GM10847 (cell line): Measurements from ENCODE around the gene PGPEP1.

Experiments
- POLR2A ChIP-seq: IDR thresholded peaks from 2 replicates; pipeline ENCODE4 v1.6.1; 2011; ENCODE audit not compliant: insufficient read length; ENCODE audit errors: extremely low read depth

PGPEP1 gene

GRCh38 chr19:18304458-18305310, 35.7 kb upstream of the PGPEP1 start:
- TF ChIP-seq POLR2A = peak; percentile 59

- TF ChIP-seq POLR2A = no peak
These were observed 34.0 kb upstream of the PGPEP1 start for GRCh38 chr19:18306209-18306887.

GRCh38 chr19:18306888-18307260, 33.5 kb upstream of the PGPEP1 start:
- TF ChIP-seq POLR2A = no peak

- TF ChIP-seq POLR2A = no peak
These were observed 33.1 kb upstream of the PGPEP1 start for GRCh38 chr19:18307271-18307681.

GRCh38 chr19:18308051-18308947, 32.1 kb upstream of the PGPEP1 start:
- no peak for TF ChIP-seq POLR2A

- TF ChIP-seq POLR2A = no peak
These were observed 31.5 kb upstream of the PGPEP1 start for GRCh38 chr19:18308948-18309325.

- TF ChIP-seq POLR2A = no peak
These were observed 30.8 kb upstream of the PGPEP1 start for GRCh38 chr19:18309525-18310064.

- no peak for TF ChIP-seq POLR2A
These were observed 30.1 kb upstream of the PGPEP1 start for GRCh38 chr19:18310118-18310909.

- no peak for TF ChIP-seq POLR2A
These were observed 29.4 kb upstream of the PGPEP1 start for GRCh38 chr19:18310966-18311365.

GRCh38 chr19:18311502-18312091, 28.8 kb upstream of the PGPEP1 start:
- no peak for TF ChIP-seq POLR2A

GRCh38 chr19:18312092-18312534, 28.3 kb upstream of the PGPEP1 start:
- no peak for TF ChIP-seq POLR2A

- no peak for TF ChIP-seq POLR2A
These were observed 27.0 kb upstream of the PGPEP1 start for GRCh38 chr19:18313398-18313797.

- TF ChIP-seq POLR2A = no peak
These were observed 22.2 kb upstream of the PGPEP1 start for GRCh38 chr19:18317961-18318800.
